IMR-90 (cell line): ENCODE data around the gene SLCO3A1. TPM values are rescaled to one million over a fixed set of nuclear protein-coding genes. Genes with fewer than 3 reads are reported as not detected.
A peak's percentile ranks its signal among the peaks of the same experiment; 100 is the strongest.

Experiments
- ATAC-seq: fragments of 200-7000 bp; cut with Tn5 transposase; 2 replicates; pipeline ENCODE4 v1.9.1; 2020; ENCODE audit warnings: low read depth, mild to moderate bottlenecking, moderate library complexity
- BruUV-seq: library from RNA; stranded (reverse); fragments of 400-500 nt; replicated peaks from 2 replicates; lab custom pipeline; 2021; lab: Mats Ljungman, UMichigan
- CTCF ChIA-PET: fragments of 300-600 bp; formaldehyde crosslinking; extraction: SDS; loops from one replicate; lab custom pipeline; 2021; ENCODE audit warnings: antibody characterized with exemption; lab: Yijun Ruan, JAX
- POLR2A ChIA-PET: fragments of 300-600 bp; sonication (Branson Sonifier 250); formaldehyde crosslinking; loops from one replicate; lab custom pipeline; 2022; ENCODE audit warnings: antibody characterized with exemption; ENCODE audit not compliant: unreplicated experiment; lab: Charles Lee
- DNase-seq: peaks from one replicate; pipeline ENCODE4 v3.0.0; 2013
- H2AFZ ChIP-seq: replicated peaks from 2 replicates; pipeline ENCODE3; 2013; ENCODE audit warnings: low read length, mild to moderate bottlenecking; ENCODE audit not compliant: poor library complexity
- H2AK5ac ChIP-seq: 2 replicates; pipeline ENCODE4 v1.6.1; 2013; ENCODE audit warnings: low read depth, low read length, inconsistent platforms
- H2AK9ac ChIP-seq: replicated peaks from 2 replicates; pipeline ENCODE3; 2013; ENCODE audit warnings: mild to moderate bottlenecking, low read depth, low read length, moderate library complexity; ENCODE audit not compliant: poor library complexity
- H2BK120ac ChIP-seq: 2 replicates; pipeline ENCODE4 v1.6.1; 2013; ENCODE audit warnings: low read depth, low read length, inconsistent platforms
- H2BK15ac ChIP-seq: 3 replicates; pipeline ENCODE4 v1.6.1; 2013; ENCODE audit warnings: low read depth, low read length, inconsistent platforms
- H2BK20ac ChIP-seq: 2 replicates; pipeline ENCODE4 v1.6.1; 2013; ENCODE audit warnings: low read depth, mild to moderate bottlenecking, inconsistent platforms, low read length, moderate library complexity
- H2BK5ac ChIP-seq: 2 replicates; pipeline ENCODE4 v1.6.1; 2013; ENCODE audit warnings: mild to moderate bottlenecking, low read depth, low read length, inconsistent platforms; ENCODE audit not compliant: poor library complexity, severe bottlenecking
- H3K14ac ChIP-seq: replicated peaks from 2 replicates; pipeline ENCODE4 v1.6.1; 2013; ENCODE audit warnings: low read depth, low read length, inconsistent platforms
- H3K18ac ChIP-seq: 2 replicates; pipeline ENCODE4 v1.6.1; 2013; ENCODE audit warnings: low read depth, low read length, control low read depth
- H3K23ac ChIP-seq: 2 replicates; pipeline ENCODE4 v1.6.1; 2013; ENCODE audit warnings: low read depth, low read length, inconsistent platforms
- H3K27ac ChIP-seq: 2 replicates; pipeline ENCODE4 v1.5.1; 2013; ENCODE audit warnings: mild to moderate bottlenecking, control low read depth, low read length; ENCODE audit not compliant: insufficient read depth
- H3K27me3 ChIP-seq: 2 replicates; pipeline ENCODE4 v1.6.1; 2013; ENCODE audit warnings: low read length; ENCODE audit not compliant: control insufficient read depth, insufficient read depth
- H3K36me3 ChIP-seq: 2 replicates; pipeline ENCODE4 v1.6.1; 2013; ENCODE audit warnings: low read length, mixed read lengths; ENCODE audit not compliant: control insufficient read depth, insufficient read depth
- H3K4ac ChIP-seq: 2 replicates; pipeline ENCODE4 v1.6.1; 2013; ENCODE audit warnings: low read depth, low read length, inconsistent platforms
- H3K4me1 ChIP-seq: 2 replicates; pipeline ENCODE4 v1.6.1; 2013; ENCODE audit warnings: low read length, mixed read lengths; ENCODE audit not compliant: control insufficient read depth, insufficient read depth
- H3K4me2 ChIP-seq: 2 replicates; pipeline ENCODE4 v1.6.1; 2013; ENCODE audit warnings: low read depth, mild to moderate bottlenecking, control low read depth, low read length, moderate library complexity
- H3K4me3 ChIP-seq: 2 replicates; pipeline ENCODE4 v1.5.1; 2013; ENCODE audit warnings: low read depth, mild to moderate bottlenecking, control low read depth, low read length, moderate library complexity; ENCODE audit not compliant: insufficient read depth
- H3K56ac ChIP-seq: 2 replicates; pipeline ENCODE4 v1.6.1; 2013; ENCODE audit warnings: low read length, inconsistent platforms; ENCODE audit not compliant: insufficient read depth; ENCODE audit errors: extremely low read depth
- H3K79me1 ChIP-seq, 2 experiments: 2 replicates each; pipeline ENCODE4 v1.6.1; 2013; ENCODE audit warnings: low read length in 2 of 2, inconsistent platforms in 1 of 2, low read depth in 1 of 2
- H3K9ac ChIP-seq: 2 replicates; pipeline ENCODE4 v1.6.1; 2013; ENCODE audit warnings: low read depth, low read length, control low read depth
- H3K9me1 ChIP-seq: 2 replicates; pipeline ENCODE4 v1.6.1; 2013; ENCODE audit warnings: low read length, inconsistent platforms; ENCODE audit not compliant: insufficient read depth
- H3K9me3 ChIP-seq: 2 replicates; pipeline ENCODE4 v1.6.1; 2013; ENCODE audit warnings: low read length; ENCODE audit not compliant: control insufficient read depth, insufficient read depth
- H4K20me1 ChIP-seq: 2 replicates; pipeline ENCODE4 v1.6.1; 2013; ENCODE audit warnings: low read length, inconsistent platforms; ENCODE audit not compliant: insufficient read depth
- H4K5ac ChIP-seq: 2 replicates; pipeline ENCODE4 v1.6.1; 2013; ENCODE audit warnings: mild to moderate bottlenecking, low read depth, low read length, control low read depth
- H4K8ac ChIP-seq, 2 experiments: 2 replicates each; pipeline ENCODE4 v1.6.1; 2013; ENCODE audit warnings: low read depth in 2 of 2, low read length in 2 of 2, control low read depth in 1 of 2, inconsistent platforms in 1 of 2
- H4K91ac ChIP-seq: 2 replicates; pipeline ENCODE4 v1.6.1; 2013; ENCODE audit warnings: low read depth, low read length, inconsistent platforms; ENCODE audit not compliant: insufficient read depth
- CEBPB ChIP-seq: IDR thresholded peaks from 2 replicates; pipeline ENCODE4 v1.6.1; 2012; ENCODE audit warnings: low read depth, low read length, improper control_type of control experiment
- ELK1 ChIP-seq: fragments of 150-350 bp; IDR thresholded peaks from 2 replicates; pipeline ENCODE4 v1.6.1; 2016; ENCODE audit warnings: low read depth, mild to moderate bottlenecking, low read length, moderate library complexity, borderline replicate concordance
- WGBS, 2 experiments: methylation state at CpG; one replicate each; pipeline versions ENCODE4 v1.1.5 to v1.1.7; 2013; ENCODE audit warnings: missing lambda C conversion rate in 2 of 2; ENCODE audit not compliant: insufficient read length in 1 of 2; ENCODE audit errors: extremely low coverage in 2 of 2; 5-methylcytosine and 5-hydroxymethylcytosine counted together
- dilution Hi-C: fragments of 300-500 bp; cut with HindIII; formaldehyde crosslinking; loops from one replicate; pipeline ENCODE4 v1.14.3; 2018; ENCODE audit warnings: low sequenced_read_pairs; ENCODE audit not compliant: unreplicated experiment
- in situ Hi-C: fragments of 300-500 bp; cut with MboI; formaldehyde crosslinking; loops from 3 replicates; pipeline ENCODE4 v1.14.3; 2019; ENCODE audit warnings: low sequenced_read_pairs, inconsistent platforms, mixed read lengths
- intact Hi-C: fragments of 100-400 bp; cut with micrococcal nuclease; formaldehyde crosslinking; loops from 2 replicates; pipeline ENCODE4 v1.10.0; 2022
- polyA plus RNA-seq, 3 experiments: library from polyadenylated mRNA; depleted of rRNA; stranded (reverse); fragments of >200 nt; gene quantifications; 2 replicates each; pipeline ENCODE4 v1.2.3, GENCODE V29; 2012; ENCODE audit warnings: low replicate concordance in 1 of 3
- total RNA-seq: library from RNA; depleted of rRNA; stranded (reverse); fragments of >200 nt; gene quantifications from 2 replicates; pipeline ENCODE4 v1.2.3, GENCODE V29; 2012

Gene SLCO3A1
- total and polyA plus RNA-seq, 2 of the 4 experiments (the other 2 are of a cell fraction) = 4.7 to 8.1 TPM

GRCh38 chr15:92143765-92144164 lies 290.3 kb downstream of the SLCO3A1 start:
- Histone ChIP-seq H2BK15ac (no peak overlapping the region), H3K18ac (no peak overlapping the region), H4K8ac (no peak overlapping the region), H3K4ac (no peak overlapping the region), H3K23ac (no peak overlapping the region), H2AK5ac (no peak overlapping the region), H3K9me3 (no peaks in the 10 kb centered on the region), H2BK20ac (no peak overlapping the region), H3K9ac (no peak overlapping the region), H3K56ac (no peak overlapping the region), H3K36me3 (no peaks in the 10 kb centered on the region; the same call in 1 of the 2 replicates), H3K14ac (no peak overlapping the region), H2AFZ (no peak overlapping the region), H3K27ac (no peak overlapping the region), H3K79me1 (no peaks in the 10 kb centered on the region), H3K4me2 (no peak overlapping the region), H3K4me1 (no peaks in the 10 kb centered on the region), H2AK9ac (peak overlapping the region; percentile 13), H2BK5ac (no peak overlapping the region), H3K9me1 (no peaks in the 10 kb centered on the region), H3K4me3 (no peak overlapping the region), H3K27me3 (no peaks in the 10 kb centered on the region), H4K91ac (no peak overlapping the region), H4K5ac (no peak overlapping the region), H2BK120ac (no peak overlapping the region), H4K20me1 (no peaks in the 10 kb centered on the region)
- TF ChIP-seq ELK1 (no peak), CEBPB (no peak)
- dilution Hi-C loops (no loop called here), in situ Hi-C loops (no loop called here), intact Hi-C loops (no loop called here)
- ATAC-seq = no peak
- WGBS, 2 experiments = 100% methylated on average over 3 of the region's 16 CpGs; no CpG with 5 or more reads in 1 of the 2 experiments
- no TSS peak for BruUV-seq
- POLR2A ChIA-PET = no interaction called here
- CTCF ChIA-PET = interaction anchor here (0.6 kb wide), 1 partner anchor 13 kb away, joined by 4 read pairs; no protein-coding TSS in a partner anchor
- no peak for DNase-seq
